Mesodermal cell (in vitro differentiated cells): ENCODE results near the gene PLD5.
"Not testable (repeated sequence)": the region's sequence is repeated elsewhere in the genome, so short reads cannot be mapped to it uniquely, and the experiment has no call there.

Experiments used
- H3K27ac ChIP-seq: 2 replicates; pipeline ENCODE4 v1.7.0; 2013; ENCODE audit warnings: mild to moderate bottlenecking, low read depth, low read length, moderate library complexity; ENCODE audit not compliant: severe bottlenecking
- H3K36me3 ChIP-seq: 2 replicates; pipeline ENCODE4 v1.7.1; 2013; ENCODE audit warnings: mild to moderate bottlenecking, low read length, moderate library complexity; ENCODE audit not compliant: control insufficient read depth, insufficient read depth
- H3K4me1 ChIP-seq: one replicate; pipeline ENCODE4 v1.7.1; 2013; ENCODE audit warnings: mild to moderate bottlenecking, low read length; ENCODE audit not compliant: insufficient read depth, control insufficient read depth, poor library complexity, severe bottlenecking
- H3K4me3 ChIP-seq: 2 replicates; pipeline ENCODE4 v1.7.0; 2013; ENCODE audit warnings: low read length, control low read depth, mild to moderate bottlenecking; ENCODE audit not compliant: insufficient read depth, poor library complexity, severe bottlenecking; ENCODE audit errors: extremely low read depth
- H3K9me3 ChIP-seq: 2 replicates; pipeline ENCODE4 v1.7.1; 2013; ENCODE audit warnings: mild to moderate bottlenecking, low read length, moderate library complexity; ENCODE audit not compliant: control insufficient read depth
- WGBS, 2 experiments: methylation state at CpG; one replicate each; pipeline ENCODE4 v1.1.5; 2013; ENCODE audit warnings: missing lambda C conversion rate in 2 of 2; ENCODE audit not compliant: insufficient coverage in 2 of 2; 5-methylcytosine and 5-hydroxymethylcytosine counted together

PLD5 gene

DNA sequence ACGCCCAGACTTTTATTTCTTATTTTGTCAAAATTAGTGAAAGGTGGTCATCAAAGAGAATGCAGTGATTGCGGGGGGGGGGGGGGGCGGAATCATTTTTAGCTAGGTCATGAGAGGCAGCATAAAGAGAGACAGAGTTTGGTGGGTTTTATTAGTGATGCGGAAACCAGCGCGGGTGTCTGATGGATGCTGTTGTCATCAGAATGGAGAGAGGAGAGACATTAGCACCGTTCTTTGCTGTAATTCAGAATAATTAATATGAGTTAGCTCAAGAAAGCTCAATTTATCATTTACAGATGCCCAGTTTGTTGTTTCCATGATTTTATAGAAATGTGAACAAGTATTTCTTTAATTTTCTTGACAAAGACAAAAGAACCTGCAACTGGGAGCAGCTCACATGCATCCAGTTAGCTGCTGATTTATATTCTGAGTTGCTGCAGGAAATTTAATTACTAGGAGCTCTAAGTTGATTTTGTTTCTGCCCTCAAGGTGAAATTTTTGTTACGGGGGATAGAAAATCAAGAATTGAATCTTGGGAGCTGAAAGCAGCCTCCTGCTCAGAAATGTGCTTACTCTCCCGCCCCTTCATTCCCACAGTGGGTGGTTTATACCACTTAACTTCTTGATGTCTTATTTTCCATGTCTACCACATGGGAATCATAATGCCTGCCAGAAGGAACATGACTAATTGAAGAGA, 392.2 kb downstream of the PLD5 start:
- H3K36me3 ChIP-seq = no peaks in the 10 kb centered on the region
- H3K27ac ChIP-seq = no peak overlapping the region
- no CpG with 5 or more reads among the region's 9 CpGs for WGBS, 2 experiments

DNA sequence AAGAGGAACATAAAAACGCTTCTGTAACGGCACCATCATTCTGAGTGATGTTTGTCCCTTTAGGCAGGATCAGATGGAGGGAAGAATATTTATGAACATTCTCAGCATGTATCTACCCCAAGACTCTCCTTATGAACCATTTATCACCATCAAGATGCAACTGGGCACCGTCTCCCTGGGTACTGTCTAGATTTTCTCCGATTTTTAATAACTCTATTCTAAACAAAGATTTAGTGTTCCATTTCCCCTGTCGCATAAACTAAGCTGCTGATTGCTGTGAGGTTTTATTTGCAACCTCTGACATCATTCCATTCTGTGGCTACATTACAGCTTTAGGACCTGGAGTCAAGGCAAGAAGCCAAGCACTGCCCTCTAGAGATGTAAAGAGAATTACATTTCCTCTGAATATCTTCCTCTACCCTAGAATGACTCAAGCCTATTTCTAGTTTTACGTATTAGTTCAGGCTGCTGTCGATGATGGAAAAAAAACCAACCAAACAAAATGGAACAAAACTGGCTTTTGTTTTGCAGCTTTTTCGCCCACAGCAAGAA, 395.5 kb downstream of the PLD5 start:
- 64 to 80% methylated on average over 6 to 8 of the region's 8 CpGs for WGBS, 2 experiments
- no peak overlapping the region for H3K27ac ChIP-seq
- H3K4me3 ChIP-seq = no peak overlapping the region
- no peaks in the 10 kb centered on the region for H3K36me3 ChIP-seq
- H3K9me3 ChIP-seq = no peaks in the 10 kb centered on the region
- H3K4me1 ChIP-seq = no peaks in the 10 kb centered on the region

More for the DNA sequence above, 392.2 kb downstream of the PLD5 start:
- Histone ChIP-seq H3K9me3 (no peaks in the 10 kb centered on the region), H3K4me3 (no peak overlapping the region), H3K4me1 (no peaks in the 10 kb centered on the region)

DNA sequence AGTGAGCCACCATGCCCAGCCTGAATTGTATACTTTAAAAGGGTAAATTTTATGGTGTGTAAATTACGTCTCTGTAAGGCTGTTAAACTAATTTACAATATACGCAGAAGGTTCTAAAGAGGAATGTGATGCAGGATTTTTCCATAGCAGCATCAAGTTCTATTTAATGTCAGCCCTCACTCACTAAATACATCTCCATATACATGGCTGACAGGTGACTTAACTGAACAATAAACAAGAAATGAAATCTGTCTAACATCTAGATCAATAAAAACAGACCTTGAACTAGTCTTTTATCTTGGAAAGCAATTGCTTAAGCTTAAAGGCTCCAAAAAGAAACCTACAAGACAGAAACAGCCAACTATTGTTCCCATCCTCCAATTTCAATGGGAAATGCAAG, 404.1 kb downstream of the PLD5 start:
- WGBS, 2 experiments = 100% methylated on average over 1 of the region's 2 CpGs; no CpG with 5 or more reads in 1 of the 2 experiments
- H3K27ac ChIP-seq = no peak overlapping the region
- no peaks in the 10 kb centered on the region for H3K4me1 ChIP-seq
- H3K36me3 ChIP-seq = no peaks in the 10 kb centered on the region
- no peaks in the 10 kb centered on the region for H3K9me3 ChIP-seq
- H3K4me3 ChIP-seq = no peak overlapping the region

DNA sequence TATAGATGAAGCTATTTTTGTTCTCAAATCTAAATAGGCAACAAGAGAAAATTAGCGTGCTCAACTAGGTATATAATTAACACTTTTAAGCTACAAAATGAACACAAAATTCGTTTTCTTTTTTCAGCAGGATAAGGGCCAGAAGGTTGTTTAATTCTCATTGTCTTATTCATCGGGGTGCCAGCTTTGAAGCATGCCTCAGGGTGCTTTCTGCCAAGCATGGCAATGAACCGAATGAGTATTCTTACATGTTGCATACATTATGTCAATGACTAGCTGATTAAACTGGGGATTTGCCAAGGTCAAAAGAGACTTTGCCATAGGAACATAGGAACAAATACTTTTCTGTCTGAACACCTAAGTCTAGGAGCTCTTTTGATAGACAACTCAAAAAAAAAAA, 423.6 kb downstream of the PLD5 start:
- Histone ChIP-seq H3K9me3 (no peaks in the 10 kb centered on the region), H3K36me3 (no peaks in the 10 kb centered on the region), H3K4me1 (no peaks in the 10 kb centered on the region), H3K27ac (no peak overlapping the region), H3K4me3 (no peak overlapping the region)
- WGBS, 2 experiments = 76 to 83% methylated on average over 2 to 3 of the region's 4 CpGs

GRCh38 chr1:242097283-242097682, 427.2 kb downstream of the PLD5 start:
- not testable (repeated sequence) for H3K4me1 ChIP-seq, H3K27ac ChIP-seq, H3K4me3 ChIP-seq, H3K9me3 ChIP-seq, H3K36me3 ChIP-seq
- no CpG with 5 or more reads among the region's 3 CpGs for WGBS, 2 experiments

DNA sequence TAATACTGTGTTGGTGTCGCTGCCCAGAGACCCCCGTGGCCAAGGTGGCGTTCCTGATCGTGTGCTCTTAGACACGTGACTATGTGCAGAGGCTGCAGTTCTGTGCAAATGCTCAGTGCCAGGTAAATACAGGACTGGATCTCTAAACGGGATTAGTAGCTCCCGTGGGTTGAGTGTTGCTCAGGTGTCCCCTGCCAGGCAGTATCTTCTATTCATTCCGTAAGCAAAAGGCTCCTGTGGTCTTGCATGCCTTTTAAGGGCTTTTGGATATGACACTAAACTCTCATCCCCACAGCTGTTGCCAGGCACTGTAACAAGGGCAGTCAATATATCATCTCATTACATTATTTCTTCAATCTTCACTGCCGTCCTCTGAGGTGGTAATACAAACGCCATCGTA, 431.4 kb downstream of the PLD5 start:
- Histone ChIP-seq H3K4me3 (no peak overlapping the region), H3K27ac (no peak overlapping the region), H3K36me3 (no peaks in the 10 kb centered on the region), H3K9me3 (no peaks in the 10 kb centered on the region), H3K4me1 (no peaks in the 10 kb centered on the region)
- WGBS, 2 experiments = 88% methylated on average over 8 to 9 of the region's 11 CpGs

DNA sequence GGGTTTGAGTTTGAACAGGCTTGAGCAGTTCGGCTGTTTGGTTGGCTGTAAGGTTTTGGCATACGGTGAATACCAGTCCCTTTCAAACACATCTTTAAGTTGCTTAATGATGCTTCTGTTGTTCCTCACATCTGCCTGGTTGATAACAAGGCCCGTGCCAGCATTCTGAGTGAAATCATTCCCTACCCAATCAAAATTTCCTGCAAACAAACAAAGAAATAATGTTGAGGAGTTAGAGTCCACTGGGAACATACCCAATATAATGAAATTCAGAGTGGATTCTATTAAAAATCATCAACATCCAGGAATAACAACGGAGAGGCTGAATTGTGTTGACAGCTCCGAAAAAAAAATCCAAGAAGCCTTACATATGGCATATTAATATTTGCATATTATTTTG, 434.6 kb downstream of the PLD5 start:
- WGBS, 2 experiments = 100% methylated on average over 1 of the region's 5 CpGs; no CpG with 5 or more reads in 1 of the 2 experiments
- Histone ChIP-seq H3K9me3 (no peaks in the 10 kb centered on the region), H3K4me3 (no peak overlapping the region), H3K4me1 (peaks cover 7% of the 10 kb centered on the region), H3K36me3 (no peaks in the 10 kb centered on the region), H3K27ac (no peak overlapping the region)

- Histone ChIP-seq H3K4me1 (peaks cover 7% of the 10 kb centered on the region), H3K27ac (no peak overlapping the region), H3K4me3 (no peak overlapping the region), H3K36me3 (no peaks in the 10 kb centered on the region), H3K9me3 (no peaks in the 10 kb centered on the region)
- no CpG with 5 or more reads among the region's 2 CpGs for WGBS, 2 experiments
Measured at GRCh38 chr1:242088875-242089274, 435.6 kb downstream of the PLD5 start.

DNA sequence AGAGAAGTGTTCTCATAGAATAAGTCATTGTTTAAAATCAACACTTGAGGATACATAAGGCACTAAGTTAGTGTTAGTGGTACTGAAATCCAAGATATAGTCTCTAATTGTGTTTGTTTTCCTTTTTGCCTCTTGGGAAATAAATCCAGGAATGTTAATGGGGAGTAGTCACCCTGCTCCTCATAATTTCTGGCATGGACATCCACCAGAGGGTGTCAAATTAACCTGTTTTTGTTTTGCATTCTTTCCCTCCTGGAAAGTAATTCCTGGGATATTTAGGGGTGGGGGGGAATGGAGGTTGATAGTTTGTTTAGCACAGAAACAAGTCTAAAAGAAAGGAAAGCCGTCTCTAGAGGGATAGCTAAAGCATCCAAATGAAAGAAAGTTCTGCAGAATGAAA, 437.8 kb downstream of the PLD5 start:
- no peaks in the 10 kb centered on the region for H3K36me3 ChIP-seq
- no peak overlapping the region for H3K27ac ChIP-seq
- peaks cover 7% of the 10 kb centered on the region for H3K4me1 ChIP-seq
- whole genome bisulfite sequencing, 2 experiments = 88 to 89% methylated on average over 1 of the region's 1 CpG
- no peak overlapping the region for H3K4me3 ChIP-seq
- H3K9me3 ChIP-seq = no peaks in the 10 kb centered on the region

GRCh38 chr1:242086093-242086492, 438.4 kb downstream of the PLD5 start:
- no peak overlapping the region for H3K4me3 ChIP-seq
- WGBS, 2 experiments = 56 to 72% methylated on average over 3 of the region's 3 CpGs
- peak overlapping the region; percentile 19 for H3K27ac ChIP-seq
- H3K9me3 ChIP-seq = no peaks in the 10 kb centered on the region
- H3K4me1 ChIP-seq = peaks cover 7% of the 10 kb centered on the region
- H3K36me3 ChIP-seq = no peaks in the 10 kb centered on the region

- no peak overlapping the region for H3K4me3 ChIP-seq
- no peak overlapping the region for H3K27ac ChIP-seq
- 100% methylated on average over 1 of the region's 2 CpGs; no CpG with 5 or more reads in 1 of the 2 experiments for WGBS, 2 experiments
- H3K36me3 ChIP-seq = no peaks in the 10 kb centered on the region
- H3K9me3 ChIP-seq = no peaks in the 10 kb centered on the region
- peaks cover 7% of the 10 kb centered on the region for H3K4me1 ChIP-seq
Measured at GRCh38 chr1:242083742-242084141, 440.8 kb downstream of the PLD5 start.
